HepG2 (cell line): ENCODE data around the gene PGP. TPM values are rescaled to one million over a fixed set of nuclear protein-coding genes. Genes with fewer than 3 reads are reported as not detected.
A peak's percentile ranks its signal among the peaks of the same experiment; 100 is the strongest.

Experiments
- ARID3A ChIP-seq: IDR thresholded peaks from 2 replicates; pipeline ENCODE4 v1.6.1; 2012; ENCODE audit warnings: low read depth, low read length, improper control_type of control experiment
- CREB1 ChIP-seq, 2 experiments: fragments of 450-650 bp in 1 of 2; IDR thresholded peaks; 2 replicates each; pipeline ENCODE4 v1.6.1; 2016 to 2017; ENCODE audit warnings: control low read depth in 1 of 2, mild to moderate bottlenecking in 1 of 2, missing compliant biosample characterization in 1 of 2, missing genetic modification characterization in 1 of 2
- EP300 ChIP-seq, 3 experiments: sonication (generic) in 1 of 3; formaldehyde crosslinking in 1 of 3; IDR thresholded peaks; 2 replicates each; pipeline versions ENCODE4 v1.5.1 to v1.6.1; 2011 to 2020; ENCODE audit warnings: low read depth in 2 of 3, low read length in 2 of 3, borderline replicate concordance in 1 of 3, improper control_type of control experiment in 1 of 3, mild to moderate bottlenecking in 1 of 3, missing genetic modification reagents in 1 of 3, moderate library complexity in 1 of 3
- ETV5 ChIP-seq: IDR thresholded peaks from 2 replicates; pipeline ENCODE4 v1.6.1; 2018; ENCODE audit warnings: missing biosample characterization, missing genetic modification reagents, inconsistent platforms, borderline replicate concordance
- HDAC6 ChIP-seq: fragments of 200-600 bp; sonication (generic); IDR thresholded peaks from 2 replicates; pipeline ENCODE4 v1.7.0; 2017; ENCODE audit warnings: mild to moderate bottlenecking, antibody characterized with exemption, low read length, low read depth
- NAIF1 ChIP-seq: sonication (generic); formaldehyde crosslinking; IDR thresholded peaks from 2 replicates; pipeline ENCODE4 v1.5.0; 2020; ENCODE audit warnings: mild to moderate bottlenecking, missing genetic modification reagents, borderline replicate concordance
- NFRKB ChIP-seq: fragments of 450-650 bp; IDR thresholded peaks from 2 replicates; pipeline ENCODE4 v1.6.1; 2017
- NPAS2 ChIP-seq: sonication (generic); formaldehyde crosslinking; IDR thresholded peaks from 2 replicates; pipeline ENCODE4 v1.8.0; 2022; ENCODE audit warnings: mild to moderate bottlenecking, missing genetic modification reagents, borderline replicate concordance
- NR2C2 ChIP-seq: sonication (generic); formaldehyde crosslinking; IDR thresholded peaks from 2 replicates; pipeline ENCODE4 v1.4.0; 2020; ENCODE audit warnings: missing genetic modification reagents, mild to moderate bottlenecking, moderate library complexity, borderline replicate concordance
- PHF5A ChIP-seq: IDR thresholded peaks from one replicate; pipeline ENCODE4 v1.6.1; 2018; ENCODE audit warnings: low read depth, missing genetic modification reagents; ENCODE audit not compliant: unreplicated experiment
- PRDM15 ChIP-seq: sonication (generic); formaldehyde crosslinking; IDR thresholded peaks from 2 replicates; pipeline ENCODE4 v1.4.0; 2020; ENCODE audit warnings: missing genetic modification reagents
- SCMH1 ChIP-seq: sonication (generic); formaldehyde crosslinking; IDR thresholded peaks from 2 replicates; pipeline ENCODE4 v1.9.0; 2021; ENCODE audit warnings: missing genetic modification reagents, mild to moderate bottlenecking, borderline replicate concordance
- SP5 ChIP-seq: IDR thresholded peaks from 2 replicates; pipeline ENCODE4 v1.6.1; 2016; ENCODE audit warnings: low read depth, borderline replicate concordance
- TMF1 ChIP-seq: sonication (generic); formaldehyde crosslinking; IDR thresholded peaks from 2 replicates; pipeline ENCODE4 v1.8.1; 2022; ENCODE audit warnings: low read depth, missing genetic modification reagents
- YEATS4 ChIP-seq: sonication (generic); formaldehyde crosslinking; IDR thresholded peaks from 2 replicates; pipeline ENCODE4 v1.4.0; 2020; ENCODE audit warnings: missing genetic modification reagents, borderline replicate concordance
- ZNF207 ChIP-seq: fragments of 450-650 bp; IDR thresholded peaks from 2 replicates; pipeline ENCODE4 v1.6.1; 2016; ENCODE audit warnings: antibody characterized with exemption, borderline replicate concordance
- ZNF251 ChIP-seq: sonication (generic); formaldehyde crosslinking; IDR thresholded peaks from 2 replicates; pipeline ENCODE4 v1.9.0; 2021; ENCODE audit warnings: mild to moderate bottlenecking, missing genetic modification reagents
- ZNF558 ChIP-seq: sonication (generic); formaldehyde crosslinking; IDR thresholded peaks from 2 replicates; pipeline ENCODE4 v1.9.0; 2022; ENCODE audit warnings: mild to moderate bottlenecking, missing genetic modification reagents, borderline replicate concordance
- ZNF629 ChIP-seq: sonication (generic); formaldehyde crosslinking; conservative IDR thresholded peaks from 2 replicates; pipeline ENCODE4 v1.5.0; 2020; ENCODE audit warnings: missing genetic modification reagents
- ZNF7 ChIP-seq: IDR thresholded peaks from 2 replicates; pipeline ENCODE4 v1.6.1; 2016; ENCODE audit warnings: missing biosample characterization, missing genetic modification reagents
- ZNF784 ChIP-seq: sonication (generic); formaldehyde crosslinking; IDR thresholded peaks from 2 replicates; pipeline ENCODE4 v1.5.1; 2020; ENCODE audit warnings: missing genetic modification reagents, mild to moderate bottlenecking, borderline replicate concordance
- ZNF878 ChIP-seq: sonication (generic); formaldehyde crosslinking; IDR thresholded peaks from 2 replicates; pipeline ENCODE4 v1.8.1; 2023; ENCODE audit warnings: mild to moderate bottlenecking, missing genetic modification reagents, moderate library complexity
- polyA plus RNA-seq, 8 experiments: library from polyadenylated mRNA; depleted of rRNA in 3 of 8; stranded (reverse) in 7 of 8; unstranded in 1 of 8; fragments of >200 nt; fragmentation: Illumina TruSeq in 4 of 8; extraction: Trizol in 4 of 8; gene quantifications; 2 replicates each; pipeline versions ENCODE4 v1.2.1 to v1.2.3, GENCODE V29; 2011 to 2016; ENCODE audit warnings: low read depth in 4 of 8, missing spikeins in 1 of 8, mixed read lengths in 1 of 8; ENCODE audit not compliant: insufficient read depth in 1 of 8
- total RNA-seq, 5 experiments: library from RNA; depleted of rRNA; stranded (reverse); fragments of >200 nt; fragmentation: Illumina TruSeq; extraction: Trizol; gene quantifications; 2 replicates each; pipeline ENCODE4 v1.2.3, GENCODE V29; 2016; ENCODE audit warnings: low read depth in 1 of 5

PGP gene
- total and polyA plus RNA-seq, 2 of the 13 experiments (the other 11 are each of a cell fraction or from before 2014, with no cell fraction given), result 7.3 to 18.3 TPM

- TF ChIP-seq SCMH1 (CRISPR knock-in tag) (no peak), ZNF251 (CRISPR knock-in tag) (no peak), ARID3A (no peak), ZNF629 (CRISPR knock-in tag) (peak; percentile 100), ZNF207 (no peak), YEATS4 (CRISPR knock-in tag) (no peak), ZNF7 (CRISPR knock-in tag) (no peak), EP300 (IDR thresholded peaks at IDR 0.05; ENCODE audit: low read depth in 2 of 2, low read length in 2 of 2) (no peak), EP300 (CRISPR knock-in tag; IDR thresholded peaks at IDR 0.05; ENCODE audit: borderline replicate concordance) (no peak), PRDM15 (no peak), ZNF878 (CRISPR knock-in tag) (no peak), ETV5 (CRISPR knock-in tag) (no peak), TMF1 (CRISPR knock-in tag) (no peak), HDAC6 (no peak), ZNF784 (no peak), PHF5A (CRISPR knock-in tag) (no peak), ZNF558 (CRISPR knock-in tag) (no peak), NPAS2 (no peak), CREB1 (IDR thresholded peaks at IDR 0.05) (no peak), CREB1 (CRISPR knock-in tag; IDR thresholded peaks at IDR 0.05) (no peak), NAIF1 (no peak), NR2C2 (CRISPR knock-in tag) (0 out of 2 replicates have a peak, but pooled peaks have one; percentile 18), NFRKB (no peak), SP5 (no peak)
These were observed 19.8 kb downstream of the PGP start (continued) for GRCh38 chr16:2194852-2195321.
